HG02885 (cell line): ENCODE data around the gene ARSK.

ENCODE experiments used
- ATAC-seq: cut with Tn5 transposase; IDR thresholded peaks from one replicate; pipeline ENCODE4 v1.9.1; 2021; ENCODE audit warnings: mild to moderate bottlenecking; ENCODE audit not compliant: unreplicated experiment, poor library complexity

The ARSK gene

GRCh38 chr5:95554647-95555548, at the start of gene ARSK, which contains the start of gene SKIC3:
TSS of gene ARSK (plus strand) at chr5:95555101. CDS start at chr5:95555279, 178 bp downstream.
TSS of gene SKIC3 (minus strand) at chr5:95554977. CDS start at chr5:95547150, 7,827 bp downstream.
- ATAC-seq = peak; percentile 89

GRCh38 chr5:95508550-95508949, 46.4 kb upstream of the ARSK start:
- no peak for ATAC-seq

GRCh38 chr5:95511606-95512005, 43.3 kb upstream of the ARSK start:
- no peak for ATAC-seq

GRCh38 chr5:95518417-95518816, 36.5 kb upstream of the ARSK start:
- ATAC-seq = no peak

- no peak for ATAC-seq
Measured at GRCh38 chr5:95519151-95519550, 35.8 kb upstream of the ARSK start.

- ATAC-seq = no peak
Measured at GRCh38 chr5:95519681-95520080, 35.2 kb upstream of the ARSK start.

GRCh38 chr5:95520206-95520605, 34.7 kb upstream of the ARSK start:
- ATAC-seq = no peak

- no peak for ATAC-seq
Measured at GRCh38 chr5:95524423-95524822, 30.5 kb upstream of the ARSK start.

- ATAC-seq = no peak
Measured at GRCh38 chr5:95526871-95527270, 28.0 kb upstream of the ARSK start.

- ATAC-seq = no peak
Measured at GRCh38 chr5:95528565-95528964, 26.3 kb upstream of the ARSK start.

GRCh38 chr5:95530416-95530815, 24.5 kb upstream of the ARSK start:
- ATAC-seq = no peak

- no peak for ATAC-seq
Measured at GRCh38 chr5:95531491-95531890, 23.4 kb upstream of the ARSK start.

GRCh38 chr5:95532415-95532814, 22.5 kb upstream of the ARSK start:
- ATAC-seq = no peak

- no peak for ATAC-seq
Measured at GRCh38 chr5:95533106-95533505, 21.8 kb upstream of the ARSK start.

- no peak for ATAC-seq
Measured at GRCh38 chr5:95533761-95534160, 21.1 kb upstream of the ARSK start.

GRCh38 chr5:95537501-95537900, 17.4 kb upstream of the ARSK start:
- ATAC-seq = no peak

GRCh38 chr5:95543017-95543705, 11.7 kb upstream of the ARSK start:
- ATAC-seq = peak; percentile 56

GRCh38 chr5:95549030-95549429, 5.9 kb upstream of the ARSK start:
- ATAC-seq = no peak

- peak; percentile 25 for ATAC-seq
Measured at GRCh38 chr5:95554331-95554646, 612 bp upstream of the ARSK start.

- no peak for ATAC-seq
Measured at GRCh38 chr5:95555553-95555952, 652 bp downstream of the ARSK start.

- no peak for ATAC-seq
Measured at GRCh38 chr5:95557841-95558240, 2.9 kb downstream of the ARSK start.

- ATAC-seq = no peak
Measured at GRCh38 chr5:95562282-95562681, 7.4 kb downstream of the ARSK start.
